A673 (cell line): ENCODE results near the gene ERI2.

Experiments used
- EZH2 ChIP-seq: fragments of 200-600 bp; sonication (generic); IDR thresholded peaks from 2 replicates; pipeline ENCODE4 v1.6.1; 2017; ENCODE audit warnings: borderline replicate concordance, low read depth, mild to moderate bottlenecking, mixed read lengths, antibody characterized with exemption, low read length; ENCODE audit not compliant: poor library complexity, severe bottlenecking
- TF ChIP-seq, protein P1 (sequence below): fragments of 300-800, 200-600 bp; sonication (generic); conservative IDR thresholded peaks from 2 replicates; pipeline ENCODE4 v1.5.1; 2017; ENCODE audit warnings: low read depth, mild to moderate bottlenecking, antibody characterized with exemption, low read length, moderate library complexity, mixed read lengths

DNA sequence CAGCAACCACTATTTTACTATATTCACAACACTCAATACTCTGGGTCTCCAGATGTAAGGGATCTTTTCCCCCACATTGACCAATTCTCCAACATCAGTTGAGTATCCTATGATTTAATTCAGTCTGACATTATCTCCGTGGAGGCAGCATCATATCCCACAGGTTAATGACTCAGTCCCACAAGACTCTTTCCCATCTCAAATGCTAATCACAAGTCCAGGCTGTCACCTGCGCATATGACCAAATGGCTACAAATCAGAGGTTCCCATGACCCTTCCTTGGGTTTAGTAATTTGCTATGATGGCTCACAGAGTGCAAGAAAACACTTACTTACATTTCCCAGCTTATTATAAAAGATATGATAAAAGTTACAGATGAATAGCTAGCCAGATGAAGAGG, 23.8 kb downstream of the ERI2 start:
- TF ChIP-seq, protein P1, sequence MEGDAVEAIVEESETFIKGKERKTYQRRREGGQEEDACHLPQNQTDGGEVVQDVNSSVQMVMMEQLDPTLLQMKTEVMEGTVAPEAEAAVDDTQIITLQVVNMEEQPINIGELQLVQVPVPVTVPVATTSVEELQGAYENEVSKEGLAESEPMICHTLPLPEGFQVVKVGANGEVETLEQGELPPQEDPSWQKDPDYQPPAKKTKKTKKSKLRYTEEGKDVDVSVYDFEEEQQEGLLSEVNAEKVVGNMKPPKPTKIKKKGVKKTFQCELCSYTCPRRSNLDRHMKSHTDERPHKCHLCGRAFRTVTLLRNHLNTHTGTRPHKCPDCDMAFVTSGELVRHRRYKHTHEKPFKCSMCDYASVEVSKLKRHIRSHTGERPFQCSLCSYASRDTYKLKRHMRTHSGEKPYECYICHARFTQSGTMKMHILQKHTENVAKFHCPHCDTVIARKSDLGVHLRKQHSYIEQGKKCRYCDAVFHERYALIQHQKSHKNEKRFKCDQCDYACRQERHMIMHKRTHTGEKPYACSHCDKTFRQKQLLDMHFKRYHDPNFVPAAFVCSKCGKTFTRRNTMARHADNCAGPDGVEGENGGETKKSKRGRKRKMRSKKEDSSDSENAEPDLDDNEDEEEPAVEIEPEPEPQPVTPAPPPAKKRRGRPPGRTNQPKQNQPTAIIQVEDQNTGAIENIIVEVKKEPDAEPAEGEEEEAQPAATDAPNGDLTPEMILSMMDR, result no peak
- no peak for TF ChIP-seq EZH2
